BE2C (cell line): ENCODE results near the gene MYH7.

Experiments used
- DNase-seq: peaks from one replicate; pipeline ENCODE4 v3.0.0-alpha.2; 2020
- H3K27me3 ChIP-seq: fragments of 250-450 bp; sonication (Bioruptor Pico); 2 replicates; pipeline ENCODE4 v1.5.1; 2020; ENCODE audit warnings: mild to moderate bottlenecking
- H3K36me3 ChIP-seq: fragments of 250-450 bp; sonication (Bioruptor Pico); 2 replicates; pipeline ENCODE4 v1.5.1; 2020; ENCODE audit warnings: mild to moderate bottlenecking
- H3K4me1 ChIP-seq: fragments of 250-450 bp; sonication (Bioruptor Pico); 2 replicates; pipeline ENCODE4 v1.5.1; 2020
- H3K4me3 ChIP-seq: 2 replicates; pipeline ENCODE4 v1.5.1; 2011; ENCODE audit warnings: low read depth, low read length
- H3K9me3 ChIP-seq: fragments of 250-450 bp; sonication (Bioruptor Pico); 2 replicates; pipeline ENCODE4 v1.5.1; 2020
- TF ChIP-seq, protein P1 (sequence below): IDR thresholded peaks from 2 replicates; pipeline ENCODE4 v1.5.1; 2012; ENCODE audit warnings: mild to moderate bottlenecking, low read depth, low read length

The MYH7 gene

DNA sequence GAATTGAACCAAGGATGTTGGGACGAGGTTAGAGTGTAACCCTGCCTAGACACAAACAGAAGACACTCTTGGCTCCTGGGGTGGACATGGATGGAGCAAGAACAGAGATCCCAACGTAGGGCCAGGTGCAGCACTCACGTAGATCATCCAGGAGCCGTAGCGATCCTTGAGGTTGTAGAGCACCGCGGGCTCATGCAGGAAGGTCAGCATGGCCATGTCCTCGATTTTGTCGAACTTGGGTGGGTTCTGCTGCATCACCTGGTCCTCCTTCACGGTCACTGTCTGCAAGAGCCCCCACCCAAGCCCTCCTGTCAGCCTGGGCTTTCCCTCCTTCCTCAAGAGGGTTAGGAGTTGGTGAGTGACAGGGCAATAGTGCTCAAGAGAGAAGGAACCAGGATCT, 2.5 kb downstream of the MYH7 start:
- TF ChIP-seq, protein P1, sequence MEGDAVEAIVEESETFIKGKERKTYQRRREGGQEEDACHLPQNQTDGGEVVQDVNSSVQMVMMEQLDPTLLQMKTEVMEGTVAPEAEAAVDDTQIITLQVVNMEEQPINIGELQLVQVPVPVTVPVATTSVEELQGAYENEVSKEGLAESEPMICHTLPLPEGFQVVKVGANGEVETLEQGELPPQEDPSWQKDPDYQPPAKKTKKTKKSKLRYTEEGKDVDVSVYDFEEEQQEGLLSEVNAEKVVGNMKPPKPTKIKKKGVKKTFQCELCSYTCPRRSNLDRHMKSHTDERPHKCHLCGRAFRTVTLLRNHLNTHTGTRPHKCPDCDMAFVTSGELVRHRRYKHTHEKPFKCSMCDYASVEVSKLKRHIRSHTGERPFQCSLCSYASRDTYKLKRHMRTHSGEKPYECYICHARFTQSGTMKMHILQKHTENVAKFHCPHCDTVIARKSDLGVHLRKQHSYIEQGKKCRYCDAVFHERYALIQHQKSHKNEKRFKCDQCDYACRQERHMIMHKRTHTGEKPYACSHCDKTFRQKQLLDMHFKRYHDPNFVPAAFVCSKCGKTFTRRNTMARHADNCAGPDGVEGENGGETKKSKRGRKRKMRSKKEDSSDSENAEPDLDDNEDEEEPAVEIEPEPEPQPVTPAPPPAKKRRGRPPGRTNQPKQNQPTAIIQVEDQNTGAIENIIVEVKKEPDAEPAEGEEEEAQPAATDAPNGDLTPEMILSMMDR: no peak
- Histone ChIP-seq H3K27me3 (no peaks in the 10 kb centered on the region; the same call in 1 of the 2 replicates), H3K4me3 (no peak overlapping the region)

DNA sequence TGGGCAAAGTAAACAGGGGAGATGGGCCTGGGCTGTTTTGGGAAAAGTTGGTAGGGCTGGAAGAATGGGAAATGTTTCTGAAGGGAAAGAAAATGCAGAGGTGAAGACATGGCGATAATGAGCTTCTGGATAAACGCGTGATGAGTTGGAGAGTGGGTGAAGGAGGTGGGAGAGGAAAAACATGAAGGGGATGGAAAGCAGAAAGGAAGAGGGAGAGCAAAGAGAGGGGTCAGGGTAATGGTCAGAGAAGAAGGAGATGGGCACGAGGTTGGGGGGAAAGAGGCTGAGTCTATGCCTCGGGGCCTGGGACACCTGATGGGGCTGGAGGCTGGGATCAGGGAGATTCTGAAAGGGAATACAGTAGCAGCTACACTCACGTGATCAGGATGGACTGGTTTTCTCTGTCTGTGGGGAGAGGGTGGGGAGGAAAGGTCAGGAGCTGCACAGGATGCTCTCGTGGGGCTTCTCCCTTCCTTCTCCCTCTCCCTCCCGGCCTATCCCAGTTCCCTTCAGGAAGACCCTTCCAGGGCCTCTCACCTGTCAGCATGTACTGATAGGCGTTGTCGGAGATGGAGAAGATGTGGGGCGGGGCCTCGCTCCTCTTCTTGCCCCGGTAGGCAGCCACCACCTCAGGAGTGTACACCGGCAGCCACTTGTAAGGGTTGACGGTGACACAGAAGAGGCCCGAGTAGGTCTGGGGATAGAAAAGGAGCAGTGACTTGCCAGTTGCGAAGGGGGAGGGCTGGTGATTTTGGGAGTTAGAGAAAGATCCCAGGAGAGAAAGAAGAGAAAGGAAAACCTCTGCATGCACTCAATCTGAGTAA, 3.1 kb downstream of the MYH7 start:
- Histone ChIP-seq H3K9me3 (no peaks in the 10 kb centered on the region), H3K36me3 (no peaks in the 10 kb centered on the region), H3K4me1 (no peaks in the 10 kb centered on the region), H3K27me3 (no peaks in the 10 kb centered on the region; the same call in 1 of the 2 replicates), H3K4me3 (no peak overlapping the region)
- TF ChIP-seq, protein P1: no peak
- DNase-seq: no peak

More for the DNA sequence above, 2.5 kb downstream of the MYH7 start:
- Histone ChIP-seq H3K4me1 (no peaks in the 10 kb centered on the region), H3K9me3 (no peaks in the 10 kb centered on the region), H3K36me3 (no peaks in the 10 kb centered on the region)
- no peak for DNase-seq

- TF ChIP-seq, protein P1: no peak
- H3K27me3 ChIP-seq: no peaks in the 10 kb centered on the region; the same call in 1 of the 2 replicates
- no peak overlapping the region for H3K4me3 ChIP-seq
- H3K9me3 ChIP-seq: no peaks in the 10 kb centered on the region
- no peaks in the 10 kb centered on the region for H3K36me3 ChIP-seq
- no peaks in the 10 kb centered on the region for H3K4me1 ChIP-seq
- DNase-seq: no peak
These were observed 4.0 kb downstream of the MYH7 start for GRCh38 chr14:23431486-23431885.

DNA sequence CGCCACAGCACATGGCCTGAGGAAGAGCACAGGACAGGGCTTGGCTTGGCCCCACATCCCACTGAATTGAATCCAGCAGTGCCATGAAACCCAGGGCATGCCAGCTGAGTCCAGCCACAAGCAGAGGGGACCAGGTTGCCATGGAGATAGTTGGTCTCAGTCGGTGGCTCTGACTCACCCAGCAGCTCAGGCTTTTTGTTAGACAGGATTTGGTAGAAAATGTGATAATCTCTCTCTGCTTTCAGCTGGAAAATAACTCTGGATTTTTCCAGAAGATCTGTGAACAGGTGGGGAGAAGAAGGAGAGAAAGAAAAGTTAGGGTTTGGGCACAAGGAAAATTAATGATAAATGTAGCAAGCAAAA, 4.8 kb downstream of the MYH7 start:
- Histone ChIP-seq H3K9me3 (no peaks in the 10 kb centered on the region), H3K4me3 (no peak overlapping the region), H3K36me3 (no peaks in the 10 kb centered on the region), H3K27me3 (no peaks in the 10 kb centered on the region; the same call in 1 of the 2 replicates), H3K4me1 (no peaks in the 10 kb centered on the region)
- DNase-seq: peak; percentile 33
- TF ChIP-seq, protein P1: no peak

DNA sequence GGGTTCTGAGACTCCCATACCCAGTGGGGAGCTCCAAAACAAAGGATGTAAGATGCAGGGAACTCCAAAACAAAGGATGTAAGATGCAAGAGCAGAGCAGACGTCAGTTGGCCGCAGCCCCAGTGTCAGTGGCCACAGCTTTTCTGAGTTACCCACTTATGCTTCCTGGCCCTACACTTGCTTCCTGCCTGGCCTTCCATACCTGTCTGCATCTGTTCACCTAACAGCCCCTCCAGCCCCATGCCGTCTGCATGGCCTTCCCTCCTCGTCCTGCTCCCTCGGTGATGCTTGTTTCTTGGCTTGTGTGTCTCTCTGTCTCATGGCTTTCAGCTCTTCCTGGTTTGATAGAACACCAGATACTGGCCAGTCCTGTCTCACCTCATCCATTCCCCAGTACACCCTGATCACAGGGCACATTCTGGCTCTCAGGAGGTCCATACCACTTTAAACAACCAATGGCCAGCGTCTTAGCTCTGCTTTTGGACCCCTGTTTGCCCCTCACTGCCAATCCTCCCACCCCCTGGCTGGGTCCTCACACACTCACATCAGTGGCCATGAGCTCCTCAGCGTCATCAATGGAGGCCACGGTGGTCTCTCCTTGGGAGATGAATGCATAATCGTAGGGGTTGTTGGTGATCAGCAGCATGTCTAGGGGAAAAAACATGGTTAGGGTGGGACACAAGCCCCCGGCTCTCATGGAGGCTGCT, 5.3 kb downstream of the MYH7 start:
- no peaks in the 10 kb centered on the region; the same call in 1 of the 2 replicates for H3K27me3 ChIP-seq
- H3K4me3 ChIP-seq: no peak overlapping the region
- TF ChIP-seq, protein P1: no peak
- H3K4me1 ChIP-seq: no peaks in the 10 kb centered on the region
- DNase-seq: no peak
- H3K36me3 ChIP-seq: no peaks in the 10 kb centered on the region
- no peaks in the 10 kb centered on the region for H3K9me3 ChIP-seq
